ENCODE results near the gene RIMKLA.

RIMKLA gene

DNA sequence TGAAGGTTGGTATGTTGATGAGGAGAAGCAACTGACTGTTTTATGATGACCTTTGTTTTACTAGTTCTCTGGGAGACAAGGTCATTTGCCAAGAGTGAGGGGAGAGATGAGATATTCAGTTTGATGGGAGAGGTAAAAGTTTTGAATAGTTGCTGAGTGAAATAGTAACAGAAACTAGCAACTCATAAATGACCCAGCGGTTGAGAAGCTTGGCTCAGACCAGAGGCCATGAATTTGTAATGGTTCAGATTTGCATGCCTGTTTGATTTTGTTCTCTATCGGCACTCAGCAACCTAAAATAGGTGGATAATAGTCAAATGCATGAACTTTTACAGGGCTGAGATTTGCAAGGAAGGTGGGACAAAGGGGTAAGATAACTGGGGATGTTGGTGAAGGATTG lies 89.1 kb downstream of the RIMKLA start:
- Histone ChIP-seq H3K9me3 (no peaks in the 10 kb centered on the region), H3K4me3 (no peak overlapping the region), H3K27ac (no peak overlapping the region), H3K27me3 (no peaks in the 10 kb centered on the region), H3K4me1 (no peaks in the 10 kb centered on the region), H3K36me3 (peaks cover 0 to 5% (median 0%) of the 10 kb centered on the region in 3 donors)
- intact Hi-C loops (cut with DNase I; ENCODE audit: low total_unique reads) = loop anchor here (10.0 kb wide), 1 partner anchor 135 kb away; the partner anchor contains the start of gene FOXJ3
- DNase-seq = no peak
- TF ChIP-seq, protein P1, sequence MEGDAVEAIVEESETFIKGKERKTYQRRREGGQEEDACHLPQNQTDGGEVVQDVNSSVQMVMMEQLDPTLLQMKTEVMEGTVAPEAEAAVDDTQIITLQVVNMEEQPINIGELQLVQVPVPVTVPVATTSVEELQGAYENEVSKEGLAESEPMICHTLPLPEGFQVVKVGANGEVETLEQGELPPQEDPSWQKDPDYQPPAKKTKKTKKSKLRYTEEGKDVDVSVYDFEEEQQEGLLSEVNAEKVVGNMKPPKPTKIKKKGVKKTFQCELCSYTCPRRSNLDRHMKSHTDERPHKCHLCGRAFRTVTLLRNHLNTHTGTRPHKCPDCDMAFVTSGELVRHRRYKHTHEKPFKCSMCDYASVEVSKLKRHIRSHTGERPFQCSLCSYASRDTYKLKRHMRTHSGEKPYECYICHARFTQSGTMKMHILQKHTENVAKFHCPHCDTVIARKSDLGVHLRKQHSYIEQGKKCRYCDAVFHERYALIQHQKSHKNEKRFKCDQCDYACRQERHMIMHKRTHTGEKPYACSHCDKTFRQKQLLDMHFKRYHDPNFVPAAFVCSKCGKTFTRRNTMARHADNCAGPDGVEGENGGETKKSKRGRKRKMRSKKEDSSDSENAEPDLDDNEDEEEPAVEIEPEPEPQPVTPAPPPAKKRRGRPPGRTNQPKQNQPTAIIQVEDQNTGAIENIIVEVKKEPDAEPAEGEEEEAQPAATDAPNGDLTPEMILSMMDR (IDR thresholded peaks at IDR 0.05) = no peak
